ENCODE results near the gene XKR3.
"Not testable (repeated sequence)": the region's sequence is repeated elsewhere in the genome, so short reads cannot be mapped to it uniquely, and the experiment has no call there.

Gene XKR3

GRCh38 chr22:16781074-16781763 is 44.0 kb downstream of the XKR3 start:
- H3K27ac ChIP-seq (ENCODE audit: low read depth, low read length) = no peak overlapping the region
- no peaks in the 10 kb centered on the region for H3K9me3 ChIP-seq (ENCODE audit: control insufficient read depth, insufficient read depth, low read depth, low read length)
- no peak overlapping the region for H3K9ac ChIP-seq (ENCODE audit: low read length)
- H3K4me1 ChIP-seq (ENCODE audit: control insufficient read depth, insufficient read depth, low read length) = no peaks in the 10 kb centered on the region
- H3K36me3 ChIP-seq (ENCODE audit: control insufficient read depth, insufficient read depth, low read length) = no peaks in the 10 kb centered on the region
- H3K4me3 ChIP-seq (ENCODE audit: low read depth, low read length) = no peak overlapping the region
- no peaks in the 10 kb centered on the region for H3K27me3 ChIP-seq (ENCODE audit: control insufficient read depth, insufficient read depth, low read length)

GRCh38 chr22:16777284-16777924 is 47.8 kb downstream of the XKR3 start:
- H3K27me3 ChIP-seq (ENCODE audit: control insufficient read depth, insufficient read depth, low read length) = no peaks in the 10 kb centered on the region
- H3K9ac ChIP-seq (ENCODE audit: low read length) = no peak overlapping the region
- H3K4me1 ChIP-seq (ENCODE audit: control insufficient read depth, insufficient read depth, low read length) = peaks cover 3% of the 10 kb centered on the region; the same call in 1 of the 2 replicates
- no peak overlapping the region for H3K27ac ChIP-seq (ENCODE audit: low read depth, low read length)
- H3K4me3 ChIP-seq (ENCODE audit: low read depth, low read length) = no peak overlapping the region
- no peaks in the 10 kb centered on the region for H3K36me3 ChIP-seq (ENCODE audit: control insufficient read depth, insufficient read depth, low read length)
- H3K9me3 ChIP-seq (ENCODE audit: control insufficient read depth, insufficient read depth, low read depth, low read length) = no peaks in the 10 kb centered on the region

GRCh38 chr22:16776080-16776479 is 49.1 kb downstream of the XKR3 start:
- Histone ChIP-seq H3K27me3 (ENCODE audit: control insufficient read depth, insufficient read depth, low read length) (no peaks in the 10 kb centered on the region), H3K4me1 (ENCODE audit: control insufficient read depth, insufficient read depth, low read length) (peaks cover 3% of the 10 kb centered on the region; the same call in 1 of the 2 replicates), H3K9ac (ENCODE audit: low read length) (no peak overlapping the region), H3K4me3 (ENCODE audit: low read depth, low read length) (no peak overlapping the region), H3K36me3 (ENCODE audit: control insufficient read depth, insufficient read depth, low read length) (no peaks in the 10 kb centered on the region), H3K9me3 (ENCODE audit: control insufficient read depth, insufficient read depth, low read depth, low read length) (no peaks in the 10 kb centered on the region), H3K27ac (ENCODE audit: low read depth, low read length) (no peak overlapping the region)

- H3K4me3 ChIP-seq (ENCODE audit: low read depth, low read length) = no peak overlapping the region
- H3K36me3 ChIP-seq (ENCODE audit: control insufficient read depth, insufficient read depth, low read length) = no peaks in the 10 kb centered on the region
- no peak overlapping the region for H3K9ac ChIP-seq (ENCODE audit: low read length)
- no peak overlapping the region for H3K27ac ChIP-seq (ENCODE audit: low read depth, low read length)
- peaks cover 3% of the 10 kb centered on the region; the same call in 1 of the 2 replicates for H3K4me1 ChIP-seq (ENCODE audit: control insufficient read depth, insufficient read depth, low read length)
- H3K9me3 ChIP-seq (ENCODE audit: control insufficient read depth, insufficient read depth, low read depth, low read length) = no peaks in the 10 kb centered on the region
- no peaks in the 10 kb centered on the region for H3K27me3 ChIP-seq (ENCODE audit: control insufficient read depth, insufficient read depth, low read length)
Measured at GRCh38 chr22:16774911-16775500, 50.2 kb downstream of the XKR3 start.

- not testable (repeated sequence) for H3K9me3 ChIP-seq (ENCODE audit: control insufficient read depth, insufficient read depth, low read depth, low read length); H3K27me3 ChIP-seq (ENCODE audit: control insufficient read depth, insufficient read depth, low read length); H3K4me3 ChIP-seq (ENCODE audit: low read depth, low read length); H3K9ac ChIP-seq (ENCODE audit: low read length); H3K27ac ChIP-seq (ENCODE audit: low read depth, low read length); H3K4me1 ChIP-seq (ENCODE audit: control insufficient read depth, insufficient read depth, low read length); H3K36me3 ChIP-seq (ENCODE audit: control insufficient read depth, insufficient read depth, low read length)
Measured at GRCh38 chr22:16771569-16771968, 53.6 kb downstream of the XKR3 start.

GRCh38 chr22:16767927-16768326 is 57.3 kb downstream of the XKR3 start:
- not testable (repeated sequence) for H3K36me3 ChIP-seq (ENCODE audit: control insufficient read depth, insufficient read depth, low read length); H3K27ac ChIP-seq (ENCODE audit: low read depth, low read length); H3K27me3 ChIP-seq (ENCODE audit: control insufficient read depth, insufficient read depth, low read length); H3K4me3 ChIP-seq (ENCODE audit: low read depth, low read length); H3K4me1 ChIP-seq (ENCODE audit: control insufficient read depth, insufficient read depth, low read length); H3K9ac ChIP-seq (ENCODE audit: low read length)
- peaks cover 16% of the 10 kb centered on the region; the same call in 1 of the 2 replicates for H3K9me3 ChIP-seq (ENCODE audit: control insufficient read depth, insufficient read depth, low read depth, low read length)

- H3K36me3 ChIP-seq (ENCODE audit: control insufficient read depth, insufficient read depth, low read length); H3K4me3 ChIP-seq (ENCODE audit: low read depth, low read length); H3K4me1 ChIP-seq (ENCODE audit: control insufficient read depth, insufficient read depth, low read length); H3K27me3 ChIP-seq (ENCODE audit: control insufficient read depth, insufficient read depth, low read length); H3K9ac ChIP-seq (ENCODE audit: low read length); H3K27ac ChIP-seq (ENCODE audit: low read depth, low read length): not testable (repeated sequence)
- H3K9me3 ChIP-seq (ENCODE audit: control insufficient read depth, insufficient read depth, low read depth, low read length) = peaks cover 17% of the 10 kb centered on the region; the same call in 1 of the 2 replicates
Measured at GRCh38 chr22:16762224-16762623, 63.0 kb downstream of the XKR3 start.

- H3K27me3 ChIP-seq (ENCODE audit: control insufficient read depth, insufficient read depth, low read length); H3K4me1 ChIP-seq (ENCODE audit: control insufficient read depth, insufficient read depth, low read length); H3K9ac ChIP-seq (ENCODE audit: low read length); H3K4me3 ChIP-seq (ENCODE audit: low read depth, low read length); H3K36me3 ChIP-seq (ENCODE audit: control insufficient read depth, insufficient read depth, low read length); H3K9me3 ChIP-seq (ENCODE audit: control insufficient read depth, insufficient read depth, low read depth, low read length); H3K27ac ChIP-seq (ENCODE audit: low read depth, low read length): not testable (repeated sequence)
Measured at GRCh38 chr22:16760416-16760815, 64.8 kb downstream of the XKR3 start.

- H3K4me3 ChIP-seq (ENCODE audit: low read depth, low read length); H3K27me3 ChIP-seq (ENCODE audit: control insufficient read depth, insufficient read depth, low read length); H3K4me1 ChIP-seq (ENCODE audit: control insufficient read depth, insufficient read depth, low read length); H3K27ac ChIP-seq (ENCODE audit: low read depth, low read length); H3K9ac ChIP-seq (ENCODE audit: low read length); H3K36me3 ChIP-seq (ENCODE audit: control insufficient read depth, insufficient read depth, low read length): not testable (repeated sequence)
- H3K9me3 ChIP-seq (ENCODE audit: control insufficient read depth, insufficient read depth, low read depth, low read length) = peaks cover 21% of the 10 kb centered on the region; the same call in 1 of the 2 replicates
Measured at GRCh38 chr22:16749282-16749681, 75.9 kb downstream of the XKR3 start.

- not testable (repeated sequence) for H3K4me1 ChIP-seq (ENCODE audit: control insufficient read depth, insufficient read depth, low read length); H3K36me3 ChIP-seq (ENCODE audit: control insufficient read depth, insufficient read depth, low read length); H3K4me3 ChIP-seq (ENCODE audit: low read depth, low read length); H3K9ac ChIP-seq (ENCODE audit: low read length); H3K27ac ChIP-seq (ENCODE audit: low read depth, low read length); H3K27me3 ChIP-seq (ENCODE audit: control insufficient read depth, insufficient read depth, low read length)
- peaks cover 21% of the 10 kb centered on the region; the same call in 1 of the 2 replicates for H3K9me3 ChIP-seq (ENCODE audit: control insufficient read depth, insufficient read depth, low read depth, low read length)
Measured at GRCh38 chr22:16748160-16748929, 76.9 kb downstream of the XKR3 start.
